ENCODE data around the gene ANKRD27. TPM values are rescaled to one million over a fixed set of nuclear protein-coding genes. Genes with fewer than 3 reads are reported as not detected.

Gene ANKRD27
- total RNA-seq, 1 experiment from 2014 or later: 48.1 TPM

DNA sequence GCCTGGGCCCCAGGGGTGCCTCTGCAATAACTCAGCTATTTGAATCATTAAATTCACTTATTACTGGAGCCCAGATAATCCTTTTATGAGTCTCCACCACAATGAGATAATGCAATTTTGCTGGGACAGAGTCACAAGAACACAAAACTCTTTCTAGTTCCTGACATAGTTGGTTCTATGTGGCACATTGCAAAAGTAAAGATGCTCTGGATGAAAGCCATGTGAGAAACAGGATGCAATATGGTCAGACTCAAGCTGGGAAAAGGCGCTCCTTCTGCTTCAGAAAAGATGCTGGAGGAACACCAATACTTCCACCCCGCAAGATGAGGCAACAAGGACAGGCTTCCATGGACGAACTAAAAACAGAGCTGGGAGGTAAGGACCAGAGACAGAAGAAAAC is 5.7 kb downstream of the ANKRD27 start:
- Histone ChIP-seq H3K27me3 (ENCODE audit: insufficient read depth, low read length) (no peaks in the 10 kb centered on the region), H2AFZ (ENCODE audit: low read depth, low read length, poor library complexity, severe bottlenecking) (no peak overlapping the region), H3K9ac (ENCODE audit: low read length) (no peak overlapping the region), H3K36me3 (ENCODE audit: control insufficient read depth in 1 of 2, insufficient read depth in 2 of 2, low read length in 2 of 2) (peaks cover 0 to 8% of the 10 kb centered on the region in 2 experiments; a peak in 1 of 4 replicates), H3K4me2 (ENCODE audit: low read length) (no peak overlapping the region), H3K27ac (ENCODE audit: low read depth, low read length) (no peak overlapping the region), H3K9me3 (ENCODE audit: control insufficient read depth in 1 of 2, insufficient read depth in 1 of 2, low read depth in 1 of 2, low read length in 2 of 2) (no peaks in the 10 kb centered on the region), H3K4me1 (ENCODE audit: control insufficient read depth in 1 of 2, insufficient read depth in 2 of 2, low read length in 2 of 2) (peaks cover 15 to 18% of the 10 kb centered on the region in 2 experiments), H4K20me1 (ENCODE audit: insufficient read depth) (no peaks in the 10 kb centered on the region), H3K9me2 (ENCODE audit: insufficient read depth) (no peaks in the 10 kb centered on the region), H3K79me2 (ENCODE audit: insufficient read depth, low read length) (peaks cover 94% of the 10 kb centered on the region), H3K4me3 (replicated peaks in 1 of 2; ENCODE audit: low read depth in 1 of 2, low read length in 2 of 2) (no peak overlapping the region)
- ATAC-seq: no peak
- ChIA-PET CTCF (no interaction called here), RAD21 (ENCODE audit: low non-redundant PET in 1 of 2, low total read pairs in 2 of 2, uncharacterized antibody in 2 of 2, unreplicated experiment in 2 of 2) (no interaction called here), POLR2A (no interaction called here)
- no peak for DNase-seq (ENCODE audit: low read depth, low spot score)
- BruUV-seq (replicated peaks): no TSS peak
- TF ChIP-seq EGR1 (IDR thresholded peaks at IDR 0.05; ENCODE audit: low read depth) (no peak), CBX3 (IDR thresholded peaks at IDR 0.05; ENCODE audit: low read depth) (no peak), EZH2phosphoT487 (IDR thresholded peaks at IDR 0.05; ENCODE audit: borderline replicate concordance) (no peak), FOSL1 (IDR thresholded peaks at IDR 0.05; ENCODE audit: low read depth) (no peak), POLR2AphosphoS5 (IDR thresholded peaks at IDR 0.05; ENCODE audit: low read depth, low read length) (no peak), ZFX (IDR thresholded peaks at IDR 0.05) (no peak), SP1 (IDR thresholded peaks at IDR 0.05; ENCODE audit: low read depth) (no peak), ZBTB33 (IDR thresholded peaks at IDR 0.05; ENCODE audit: extremely low read depth, insufficient replicate concordance, low read length) (no peak), CTCF (IDR thresholded peaks at IDR 0.05 in 2 of 3, conservative IDR thresholded peaks at IDR 0.05 in 1 of 3; ENCODE audit: borderline replicate concordance in 1 of 3, insufficient read depth in 1 of 3, low read depth in 2 of 3, low read length in 2 of 3) (no peak), CEBPB (IDR thresholded peaks at IDR 0.05; ENCODE audit: low read depth) (no peak), ZNF274 (IDR thresholded peaks at IDR 0.05; ENCODE audit: low read depth, low read length) (no peak), POLR2A (IDR thresholded peaks at IDR 0.05; ENCODE audit: borderline replicate concordance, extremely low read depth, insufficient read depth, insufficient read length) (no peak), YY1 (IDR thresholded peaks at IDR 0.05; ENCODE audit: extremely low read depth, insufficient replicate concordance, low read depth, low read length) (no peak), RAD21 (IDR thresholded peaks at IDR 0.05; ENCODE audit: low read depth) (no peak), ELF1 (IDR thresholded peaks at IDR 0.05; ENCODE audit: borderline replicate concordance, low read depth) (no peak), MAX (IDR thresholded peaks at IDR 0.05) (no peak), TCF7L2 (IDR thresholded peaks at IDR 0.05; ENCODE audit: borderline replicate concordance, extremely low read depth, insufficient read depth, insufficient read length) (no peak)
- TF ChIP-seq, protein P1, sequence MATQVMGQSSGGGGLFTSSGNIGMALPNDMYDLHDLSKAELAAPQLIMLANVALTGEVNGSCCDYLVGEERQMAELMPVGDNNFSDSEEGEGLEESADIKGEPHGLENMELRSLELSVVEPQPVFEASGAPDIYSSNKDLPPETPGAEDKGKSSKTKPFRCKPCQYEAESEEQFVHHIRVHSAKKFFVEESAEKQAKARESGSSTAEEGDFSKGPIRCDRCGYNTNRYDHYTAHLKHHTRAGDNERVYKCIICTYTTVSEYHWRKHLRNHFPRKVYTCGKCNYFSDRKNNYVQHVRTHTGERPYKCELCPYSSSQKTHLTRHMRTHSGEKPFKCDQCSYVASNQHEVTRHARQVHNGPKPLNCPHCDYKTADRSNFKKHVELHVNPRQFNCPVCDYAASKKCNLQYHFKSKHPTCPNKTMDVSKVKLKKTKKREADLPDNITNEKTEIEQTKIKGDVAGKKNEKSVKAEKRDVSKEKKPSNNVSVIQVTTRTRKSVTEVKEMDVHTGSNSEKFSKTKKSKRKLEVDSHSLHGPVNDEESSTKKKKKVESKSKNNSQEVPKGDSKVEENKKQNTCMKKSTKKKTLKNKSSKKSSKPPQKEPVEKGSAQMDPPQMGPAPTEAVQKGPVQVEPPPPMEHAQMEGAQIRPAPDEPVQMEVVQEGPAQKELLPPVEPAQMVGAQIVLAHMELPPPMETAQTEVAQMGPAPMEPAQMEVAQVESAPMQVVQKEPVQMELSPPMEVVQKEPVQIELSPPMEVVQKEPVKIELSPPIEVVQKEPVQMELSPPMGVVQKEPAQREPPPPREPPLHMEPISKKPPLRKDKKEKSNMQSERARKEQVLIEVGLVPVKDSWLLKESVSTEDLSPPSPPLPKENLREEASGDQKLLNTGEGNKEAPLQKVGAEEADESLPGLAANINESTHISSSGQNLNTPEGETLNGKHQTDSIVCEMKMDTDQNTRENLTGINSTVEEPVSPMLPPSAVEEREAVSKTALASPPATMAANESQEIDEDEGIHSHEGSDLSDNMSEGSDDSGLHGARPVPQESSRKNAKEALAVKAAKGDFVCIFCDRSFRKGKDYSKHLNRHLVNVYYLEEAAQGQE (IDR thresholded peaks at IDR 0.05; ENCODE audit: low read depth): no peak
- intact Hi-C loops (cut with micrococcal nuclease): no loop called here
